IMR-90 (cell line): ENCODE results near the gene EHMT1. TPM values are rescaled to one million over a fixed set of nuclear protein-coding genes. Genes with fewer than 3 reads are reported as not detected.
"Not testable (repeated sequence)": the region's sequence is repeated elsewhere in the genome, so short reads cannot be mapped to it uniquely, and the experiment has no call there.

Source experiments
- ATAC-seq: fragments of 200-7000 bp; cut with Tn5 transposase; 2 replicates; pipeline ENCODE4 v1.9.1; 2020; ENCODE audit warnings: low read depth, mild to moderate bottlenecking, moderate library complexity
- BruUV-seq: library from RNA; stranded (reverse); fragments of 400-500 nt; replicated peaks from 2 replicates; lab custom pipeline; 2021; lab: Mats Ljungman, UMichigan
- CTCF ChIA-PET: fragments of 300-600 bp; formaldehyde crosslinking; extraction: SDS; loops from one replicate; lab custom pipeline; 2021; ENCODE audit warnings: antibody characterized with exemption; lab: Yijun Ruan, JAX
- POLR2A ChIA-PET: fragments of 300-600 bp; sonication (Branson Sonifier 250); formaldehyde crosslinking; loops from one replicate; lab custom pipeline; 2022; ENCODE audit warnings: antibody characterized with exemption; ENCODE audit not compliant: unreplicated experiment; lab: Charles Lee
- DNase-seq: peaks from one replicate; pipeline ENCODE4 v3.0.0; 2013
- H2AFZ ChIP-seq: replicated peaks from 2 replicates; pipeline ENCODE3; 2013; ENCODE audit warnings: low read length, mild to moderate bottlenecking; ENCODE audit not compliant: poor library complexity
- H2AK5ac ChIP-seq: 2 replicates; pipeline ENCODE4 v1.6.1; 2013; ENCODE audit warnings: low read depth, low read length, inconsistent platforms
- H2AK9ac ChIP-seq: replicated peaks from 2 replicates; pipeline ENCODE3; 2013; ENCODE audit warnings: mild to moderate bottlenecking, low read depth, low read length, moderate library complexity; ENCODE audit not compliant: poor library complexity
- H2BK120ac ChIP-seq: 2 replicates; pipeline ENCODE4 v1.6.1; 2013; ENCODE audit warnings: low read depth, low read length, inconsistent platforms
- H2BK15ac ChIP-seq: 3 replicates; pipeline ENCODE4 v1.6.1; 2013; ENCODE audit warnings: low read depth, low read length, inconsistent platforms
- H2BK20ac ChIP-seq: 2 replicates; pipeline ENCODE4 v1.6.1; 2013; ENCODE audit warnings: low read depth, mild to moderate bottlenecking, inconsistent platforms, low read length, moderate library complexity
- H2BK5ac ChIP-seq: 2 replicates; pipeline ENCODE4 v1.6.1; 2013; ENCODE audit warnings: mild to moderate bottlenecking, low read depth, low read length, inconsistent platforms; ENCODE audit not compliant: poor library complexity, severe bottlenecking
- H3K14ac ChIP-seq: replicated peaks from 2 replicates; pipeline ENCODE4 v1.6.1; 2013; ENCODE audit warnings: low read depth, low read length, inconsistent platforms
- H3K18ac ChIP-seq: 2 replicates; pipeline ENCODE4 v1.6.1; 2013; ENCODE audit warnings: low read depth, low read length, control low read depth
- H3K23ac ChIP-seq: 2 replicates; pipeline ENCODE4 v1.6.1; 2013; ENCODE audit warnings: low read depth, low read length, inconsistent platforms
- H3K27ac ChIP-seq: 2 replicates; pipeline ENCODE4 v1.5.1; 2013; ENCODE audit warnings: mild to moderate bottlenecking, control low read depth, low read length; ENCODE audit not compliant: insufficient read depth
- H3K27me3 ChIP-seq: 2 replicates; pipeline ENCODE4 v1.6.1; 2013; ENCODE audit warnings: low read length; ENCODE audit not compliant: control insufficient read depth, insufficient read depth
- H3K36me3 ChIP-seq: 2 replicates; pipeline ENCODE4 v1.6.1; 2013; ENCODE audit warnings: low read length, mixed read lengths; ENCODE audit not compliant: control insufficient read depth, insufficient read depth
- H3K4ac ChIP-seq: 2 replicates; pipeline ENCODE4 v1.6.1; 2013; ENCODE audit warnings: low read depth, low read length, inconsistent platforms
- H3K4me1 ChIP-seq: 2 replicates; pipeline ENCODE4 v1.6.1; 2013; ENCODE audit warnings: low read length, mixed read lengths; ENCODE audit not compliant: control insufficient read depth, insufficient read depth
- H3K4me2 ChIP-seq: 2 replicates; pipeline ENCODE4 v1.6.1; 2013; ENCODE audit warnings: low read depth, mild to moderate bottlenecking, control low read depth, low read length, moderate library complexity
- H3K4me3 ChIP-seq: 2 replicates; pipeline ENCODE4 v1.5.1; 2013; ENCODE audit warnings: low read depth, mild to moderate bottlenecking, control low read depth, low read length, moderate library complexity; ENCODE audit not compliant: insufficient read depth
- H3K56ac ChIP-seq: 2 replicates; pipeline ENCODE4 v1.6.1; 2013; ENCODE audit warnings: low read length, inconsistent platforms; ENCODE audit not compliant: insufficient read depth; ENCODE audit errors: extremely low read depth
- H3K79me1 ChIP-seq, 2 experiments: 2 replicates each; pipeline ENCODE4 v1.6.1; 2013; ENCODE audit warnings: low read length in 2 of 2, inconsistent platforms in 1 of 2, low read depth in 1 of 2
- H3K9ac ChIP-seq: 2 replicates; pipeline ENCODE4 v1.6.1; 2013; ENCODE audit warnings: low read depth, low read length, control low read depth
- H3K9me1 ChIP-seq: 2 replicates; pipeline ENCODE4 v1.6.1; 2013; ENCODE audit warnings: low read length, inconsistent platforms; ENCODE audit not compliant: insufficient read depth
- H3K9me3 ChIP-seq: 2 replicates; pipeline ENCODE4 v1.6.1; 2013; ENCODE audit warnings: low read length; ENCODE audit not compliant: control insufficient read depth, insufficient read depth
- H4K20me1 ChIP-seq: 2 replicates; pipeline ENCODE4 v1.6.1; 2013; ENCODE audit warnings: low read length, inconsistent platforms; ENCODE audit not compliant: insufficient read depth
- H4K5ac ChIP-seq: 2 replicates; pipeline ENCODE4 v1.6.1; 2013; ENCODE audit warnings: mild to moderate bottlenecking, low read depth, low read length, control low read depth
- H4K8ac ChIP-seq, 2 experiments: 2 replicates each; pipeline ENCODE4 v1.6.1; 2013; ENCODE audit warnings: low read depth in 2 of 2, low read length in 2 of 2, control low read depth in 1 of 2, inconsistent platforms in 1 of 2
- H4K91ac ChIP-seq: 2 replicates; pipeline ENCODE4 v1.6.1; 2013; ENCODE audit warnings: low read depth, low read length, inconsistent platforms; ENCODE audit not compliant: insufficient read depth
- BHLHE40 ChIP-seq: fragments of 150-350 bp; IDR thresholded peaks from 2 replicates; pipeline ENCODE4 v1.6.1; 2016; ENCODE audit warnings: mild to moderate bottlenecking, low read depth, low read length
- MAFK ChIP-seq: IDR thresholded peaks from 2 replicates; pipeline ENCODE4 v1.6.1; 2012; ENCODE audit warnings: low read depth, low read length, improper control_type of control experiment
- POLR2A ChIP-seq: IDR thresholded peaks from 2 replicates; pipeline ENCODE4 v1.6.1; 2012; ENCODE audit warnings: mild to moderate bottlenecking, low read depth, low read length
- WGBS, 2 experiments: methylation state at CpG; one replicate each; pipeline versions ENCODE4 v1.1.5 to v1.1.7; 2013; ENCODE audit warnings: missing lambda C conversion rate in 2 of 2; ENCODE audit not compliant: insufficient read length in 1 of 2; ENCODE audit errors: extremely low coverage in 2 of 2; 5-methylcytosine and 5-hydroxymethylcytosine counted together
- dilution Hi-C: fragments of 300-500 bp; cut with HindIII; formaldehyde crosslinking; loops from one replicate; pipeline ENCODE4 v1.14.3; 2018; ENCODE audit warnings: low sequenced_read_pairs; ENCODE audit not compliant: unreplicated experiment
- in situ Hi-C: fragments of 300-500 bp; cut with MboI; formaldehyde crosslinking; loops from 3 replicates; pipeline ENCODE4 v1.14.3; 2019; ENCODE audit warnings: low sequenced_read_pairs, inconsistent platforms, mixed read lengths
- intact Hi-C: fragments of 100-400 bp; cut with micrococcal nuclease; formaldehyde crosslinking; loops from 2 replicates; pipeline ENCODE4 v1.10.0; 2022
- polyA plus RNA-seq, 3 experiments: library from polyadenylated mRNA; depleted of rRNA; stranded (reverse); fragments of >200 nt; gene quantifications; 2 replicates each; pipeline ENCODE4 v1.2.3, GENCODE V29; 2012; ENCODE audit warnings: low replicate concordance in 1 of 3
- total RNA-seq: library from RNA; depleted of rRNA; stranded (reverse); fragments of >200 nt; gene quantifications from 2 replicates; pipeline ENCODE4 v1.2.3, GENCODE V29; 2012

Gene EHMT1
- total and polyA plus RNA-seq, 2 of the 4 experiments (the other 2 are of a cell fraction) = 32.8 to 35.1 TPM

DNA sequence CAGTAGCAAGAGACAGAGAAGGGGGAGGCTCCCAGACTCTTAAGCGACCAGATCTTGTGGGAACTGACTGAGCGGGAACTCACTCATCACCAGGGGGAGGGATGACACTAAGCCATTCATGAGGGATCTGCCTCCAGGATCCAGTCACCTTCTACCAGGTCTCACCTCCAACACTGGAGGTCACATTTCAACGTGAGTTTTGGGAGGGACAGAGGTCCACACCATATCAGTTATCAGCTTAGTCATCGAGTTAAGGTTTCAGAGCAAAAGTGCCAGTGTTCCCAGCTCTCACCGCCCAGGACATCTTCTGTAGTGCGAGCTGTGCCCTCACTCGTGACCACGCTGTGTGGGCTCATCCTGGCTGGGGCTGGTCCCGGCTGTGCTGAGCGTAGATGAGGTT is 160.1 kb downstream of the EHMT1 start:
- ChIA-PET POLR2A (no interaction called here), CTCF (no interaction called here)
- BruUV-seq = no TSS peak
- Histone ChIP-seq H3K79me1 (peaks cover 11 to 22% of the 10 kb centered on the region in 2 experiments), H4K20me1 (no peaks in the 10 kb centered on the region), H3K27me3 (no peaks in the 10 kb centered on the region), H3K14ac (no peak overlapping the region), H2AFZ (no peak overlapping the region), H3K4me2 (no peak overlapping the region), H3K18ac (no peak overlapping the region), H2AK5ac (no peak overlapping the region), H2AK9ac (no peak overlapping the region), H2BK120ac (no peak overlapping the region), H2BK5ac (no peak overlapping the region), H4K8ac (no peak overlapping the region), H3K4me1 (no peaks in the 10 kb centered on the region), H3K9me3 (no peaks in the 10 kb centered on the region), H4K91ac (no peak overlapping the region), H3K36me3 (peaks cover 63% of the 10 kb centered on the region), H2BK15ac (no peak overlapping the region), H3K9me1 (peaks cover 4% of the 10 kb centered on the region; the same call in 1 of the 2 replicates), H2BK20ac (no peak overlapping the region), H3K56ac (no peak overlapping the region), H3K27ac (no peak overlapping the region), H3K9ac (no peak overlapping the region), H3K4me3 (no peak overlapping the region), H3K23ac (no peak overlapping the region), H3K4ac (no peak overlapping the region), H4K5ac (no peak overlapping the region)
- TF ChIP-seq POLR2A (no peak), BHLHE40 (no peak), MAFK (no peak)
- DNase-seq (no peak), ATAC-seq (no peak)
- dilution Hi-C loops (no loop called here), intact Hi-C loops (no loop called here), in situ Hi-C loops (no loop called here)
- 98% methylated on average over 8 of the region's 10 CpGs; no CpG with 5 or more reads in 1 of the 2 experiments for WGBS, 2 experiments

GRCh38 chr9:137780031-137780430 is 161.2 kb downstream of the EHMT1 start:
- H2AK5ac ChIP-seq, ATAC-seq, intact Hi-C loops, H2BK5ac ChIP-seq, H3K4me1 ChIP-seq, H3K23ac ChIP-seq, H3K18ac ChIP-seq, H3K14ac ChIP-seq, H4K91ac ChIP-seq, H4K5ac ChIP-seq, H3K56ac ChIP-seq, H3K9ac ChIP-seq, H3K27ac ChIP-seq, in situ Hi-C loops, POLR2A ChIA-PET, H3K27me3 ChIP-seq, H2BK15ac ChIP-seq, H4K20me1 ChIP-seq, H3K4me2 ChIP-seq, H3K9me1 ChIP-seq, H2BK20ac ChIP-seq, H2AFZ ChIP-seq, H3K4ac ChIP-seq, H2BK120ac ChIP-seq, H4K8ac ChIP-seq, dilution Hi-C loops, H2AK9ac ChIP-seq, BruUV-seq, CTCF ChIA-PET, H3K4me3 ChIP-seq, DNase-seq, H3K9me3 ChIP-seq: not testable (repeated sequence)
- WGBS, 2 experiments = 98% methylated on average over 7 of the region's 19 CpGs; no CpG with 5 or more reads in 1 of the 2 experiments
- Histone ChIP-seq H3K79me1 (peaks cover 11 to 31% of the 10 kb centered on the region in 2 experiments), H3K36me3 (peaks cover 65% of the 10 kb centered on the region)
